Endothelial cell (in vitro differentiated cells): Measurements from ENCODE around the gene ARHGAP5. TPM values are rescaled to one million over a fixed set of nuclear protein-coding genes. Genes with fewer than 3 reads are reported as not detected.

Source experiments
- DNase-seq: peaks from one replicate; pipeline ENCODE4 v3.0.0; 2021; ENCODE audit warnings: low spot score
- H3K27ac Mint-ChIP-seq: one replicate; pipeline ENCODE4 v1.8.0; 2021; ENCODE audit warnings: mixed read lengths, inconsistent platforms; ENCODE audit not compliant: unreplicated experiment
- H3K27me3 Mint-ChIP-seq: one replicate; pipeline ENCODE4 v1.8.0; 2021; ENCODE audit warnings: mild to moderate bottlenecking, moderate library complexity, mixed read lengths, inconsistent platforms; ENCODE audit not compliant: unreplicated experiment
- H3K36me3 Mint-ChIP-seq: one replicate; pipeline ENCODE4 v1.8.0; 2021; ENCODE audit warnings: mild to moderate bottlenecking, low read depth, mixed read lengths, inconsistent platforms; ENCODE audit not compliant: unreplicated experiment
- H3K4me1 Mint-ChIP-seq: one replicate; pipeline ENCODE4 v1.8.0; 2021; ENCODE audit warnings: mild to moderate bottlenecking, mixed read lengths, inconsistent platforms; ENCODE audit not compliant: unreplicated experiment
- H3K4me3 Mint-ChIP-seq: one replicate; pipeline ENCODE4 v1.8.0; 2021; ENCODE audit warnings: mild to moderate bottlenecking, mixed read lengths, inconsistent platforms; ENCODE audit not compliant: unreplicated experiment
- H3K9me3 Mint-ChIP-seq: one replicate; pipeline ENCODE4 v1.8.0; 2021; ENCODE audit warnings: mixed read lengths, inconsistent platforms; ENCODE audit not compliant: unreplicated experiment
- total RNA-seq: library from RNA; stranded (reverse); fragmentation: NEBNext Ultra II Directional; extraction: Animal tissue kit (Norgen Biotek cat#: 25700); gene quantifications from one replicate; pipeline ENCODE4 v1.2.1, GENCODE V29; 2021; ENCODE audit not compliant: unreplicated experiment
- TF ChIP-seq, protein P1 (sequence below): fragments of 200-600 bp; sonication (generic); IDR thresholded peaks from one replicate; pipeline ENCODE4 v1.5.0; 2021; ENCODE audit warnings: antibody characterized with exemption; ENCODE audit not compliant: unreplicated experiment

ARHGAP5 gene
- total RNA-seq, 1 donor from 2014 or later, result 78.4 TPM

GRCh38 chr14:32075672-32076277, 1.3 kb upstream of the ARHGAP5 start:
- no peak for DNase-seq
- TF ChIP-seq, protein P1, sequence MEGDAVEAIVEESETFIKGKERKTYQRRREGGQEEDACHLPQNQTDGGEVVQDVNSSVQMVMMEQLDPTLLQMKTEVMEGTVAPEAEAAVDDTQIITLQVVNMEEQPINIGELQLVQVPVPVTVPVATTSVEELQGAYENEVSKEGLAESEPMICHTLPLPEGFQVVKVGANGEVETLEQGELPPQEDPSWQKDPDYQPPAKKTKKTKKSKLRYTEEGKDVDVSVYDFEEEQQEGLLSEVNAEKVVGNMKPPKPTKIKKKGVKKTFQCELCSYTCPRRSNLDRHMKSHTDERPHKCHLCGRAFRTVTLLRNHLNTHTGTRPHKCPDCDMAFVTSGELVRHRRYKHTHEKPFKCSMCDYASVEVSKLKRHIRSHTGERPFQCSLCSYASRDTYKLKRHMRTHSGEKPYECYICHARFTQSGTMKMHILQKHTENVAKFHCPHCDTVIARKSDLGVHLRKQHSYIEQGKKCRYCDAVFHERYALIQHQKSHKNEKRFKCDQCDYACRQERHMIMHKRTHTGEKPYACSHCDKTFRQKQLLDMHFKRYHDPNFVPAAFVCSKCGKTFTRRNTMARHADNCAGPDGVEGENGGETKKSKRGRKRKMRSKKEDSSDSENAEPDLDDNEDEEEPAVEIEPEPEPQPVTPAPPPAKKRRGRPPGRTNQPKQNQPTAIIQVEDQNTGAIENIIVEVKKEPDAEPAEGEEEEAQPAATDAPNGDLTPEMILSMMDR, result no peak
- no peaks in the 10 kb centered on the region for H3K9me3 Mint-ChIP-seq
- peaks cover 7% of the 10 kb centered on the region for H3K27me3 Mint-ChIP-seq
- H3K36me3 Mint-ChIP-seq, result peaks cover 9% of the 10 kb centered on the region
- peak overlapping the region; percentile 95 for H3K27ac Mint-ChIP-seq
- peak overlapping the region; percentile 99 for H3K4me3 Mint-ChIP-seq
- peaks cover 27% of the 10 kb centered on the region for H3K4me1 Mint-ChIP-seq

- Mint-ChIP-seq H3K27me3 (peaks cover 7% of the 10 kb centered on the region), H3K4me1 (peaks cover 31% of the 10 kb centered on the region), H3K36me3 (peaks cover 12% of the 10 kb centered on the region), H3K4me3 (peak overlapping the region; percentile 99), H3K27ac (peak overlapping the region; percentile 95), H3K9me3 (no peaks in the 10 kb centered on the region)
- TF ChIP-seq, protein P1, result no peak
- DNase-seq, result peak; percentile 96
These were observed 625 bp upstream of the ARHGAP5 start for GRCh38 chr14:32076278-32077080.

DNA sequence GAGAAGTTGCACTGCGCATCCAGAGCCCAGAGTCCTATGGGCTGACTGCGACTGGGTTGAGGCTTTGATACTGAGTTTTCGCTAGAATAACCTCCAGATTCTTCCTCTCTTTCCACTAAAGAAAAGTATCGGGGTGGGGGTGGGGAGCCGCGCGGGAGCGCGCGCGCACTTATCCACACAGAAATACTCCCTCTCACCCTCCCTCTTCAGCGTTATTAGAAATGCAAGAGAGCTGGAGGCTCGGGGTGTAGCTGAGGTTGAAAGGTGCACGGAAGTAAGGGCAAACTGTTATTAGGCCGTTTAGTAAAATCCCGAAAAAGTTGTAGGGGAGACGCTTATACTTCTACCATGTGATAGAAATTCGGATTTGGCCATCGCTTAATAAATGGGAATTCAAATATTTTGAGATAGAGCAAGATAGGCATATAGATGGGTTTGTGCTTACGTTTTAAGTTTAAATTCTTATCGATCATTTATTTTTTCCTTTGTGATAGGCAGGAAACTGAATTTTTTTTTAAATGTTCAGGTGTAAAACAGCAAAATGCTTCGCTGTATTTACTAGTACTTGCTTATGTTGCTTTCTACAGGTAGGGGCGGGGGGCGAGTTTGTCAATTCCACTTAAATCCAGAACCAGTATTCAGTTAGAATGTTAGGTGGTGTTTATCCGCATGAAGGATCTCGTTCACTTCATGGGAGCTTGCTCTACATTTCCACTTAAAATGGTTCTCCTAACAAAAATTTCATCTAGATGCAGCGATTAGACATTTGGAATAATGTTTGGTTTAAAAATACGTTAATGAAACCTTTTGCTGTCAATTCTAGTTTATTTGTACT, 1.1 kb downstream of the ARHGAP5 start:
- Mint-ChIP-seq H3K4me3 (peak overlapping the region; percentile 96), H3K9me3 (no peaks in the 10 kb centered on the region), H3K27me3 (peaks cover 7% of the 10 kb centered on the region), H3K36me3 (peaks cover 12% of the 10 kb centered on the region), H3K27ac (peak overlapping the region; percentile 91), H3K4me1 (peaks cover 31% of the 10 kb centered on the region)
- peak; percentile 11 for DNase-seq
- TF ChIP-seq, protein P1, result no peak

GRCh38 chr14:32078858-32079216, 1.7 kb downstream of the ARHGAP5 start:
- H3K27ac Mint-ChIP-seq, result peak overlapping the region; percentile 42
- DNase-seq, result no peak
- peaks cover 31% of the 10 kb centered on the region for H3K4me1 Mint-ChIP-seq
- H3K36me3 Mint-ChIP-seq, result peaks cover 12% of the 10 kb centered on the region
- peak overlapping the region; percentile 96 for H3K4me3 Mint-ChIP-seq
- peaks cover 7% of the 10 kb centered on the region for H3K27me3 Mint-ChIP-seq
- TF ChIP-seq, protein P1, result no peak
- H3K9me3 Mint-ChIP-seq, result no peaks in the 10 kb centered on the region
